Ramos (cell line): ENCODE results near the gene GSK3A.

Experiments used
- in situ Hi-C: fragments of 300-500 bp; cut with MboI; formaldehyde crosslinking; loops from one replicate; pipeline ENCODE4 v1.14.3; 2022; ENCODE audit warnings: low sequenced_read_pairs; ENCODE audit not compliant: unreplicated experiment

The GSK3A gene

GRCh38 chr19:42242512-42243409 lies at the start of gene GSK3A:
TSS of gene GSK3A (minus strand) at chr19:42242602. CDS start at chr19:42242465, 137 bp downstream.
- in situ Hi-C loops: no loop called here

- in situ Hi-C loops: no loop called here
These were observed 49.0 kb upstream of the GSK3A start for GRCh38 chr19:42291435-42291810.

GRCh38 chr19:42290523-42291434 lies 48.4 kb upstream of the GSK3A start:
- in situ Hi-C loops: no loop called here

- in situ Hi-C loops: no loop called here
These were observed 47.7 kb upstream of the GSK3A start for GRCh38 chr19:42290136-42290522.

GRCh38 chr19:42289556-42290041 lies 47.2 kb upstream of the GSK3A start:
- in situ Hi-C loops: loop anchor here (5.0 kb wide), 1 partner anchor 182 kb away; no protein-coding TSS in a partner anchor

- in situ Hi-C loops: loop anchor here (5.0 kb wide), 1 partner anchor 182 kb away; no protein-coding TSS in a partner anchor
These were observed 46.6 kb upstream of the GSK3A start for GRCh38 chr19:42288881-42289555.

GRCh38 chr19:42288387-42288786 lies 46.0 kb upstream of the GSK3A start:
- in situ Hi-C loops: loop anchor here (5.0 kb wide), 1 partner anchor 181 kb away; no protein-coding TSS in a partner anchor

- in situ Hi-C loops: loop anchor here (5.0 kb wide), 1 partner anchor 180 kb away; no protein-coding TSS in a partner anchor
These were observed 45.4 kb upstream of the GSK3A start for GRCh38 chr19:42287827-42288107.

GRCh38 chr19:42287017-42287826 lies 44.8 kb upstream of the GSK3A start:
- in situ Hi-C loops: loop anchor here (5.0 kb wide), 1 partner anchor 180 kb away; no protein-coding TSS in a partner anchor

- in situ Hi-C loops: loop anchor here (5.0 kb wide), 1 partner anchor 179 kb away; no protein-coding TSS in a partner anchor
These were observed 44.1 kb upstream of the GSK3A start for GRCh38 chr19:42286349-42287016.

GRCh38 chr19:42285988-42286348 lies 43.6 kb upstream of the GSK3A start:
- in situ Hi-C loops: loop anchor here (5.0 kb wide), 1 partner anchor 179 kb away; no protein-coding TSS in a partner anchor

GRCh38 chr19:42285541-42285941 lies 43.1 kb upstream of the GSK3A start:
- in situ Hi-C loops: loop anchor here (5.0 kb wide), 1 partner anchor 178 kb away; no protein-coding TSS in a partner anchor

- in situ Hi-C loops: loop anchor here (5.0 kb wide), 1 partner anchor 177 kb away; no protein-coding TSS in a partner anchor
These were observed 42.4 kb upstream of the GSK3A start for GRCh38 chr19:42284591-42285341.

GRCh38 chr19:42284066-42284501 lies 41.7 kb upstream of the GSK3A start:
- in situ Hi-C loops: no loop called here

GRCh38 chr19:42283188-42284065 lies 41.0 kb upstream of the GSK3A start:
- in situ Hi-C loops: no loop called here

- in situ Hi-C loops: no loop called here
These were observed 40.4 kb upstream of the GSK3A start for GRCh38 chr19:42282819-42283187.
